SH-SY5Y (cell line): Measurements from ENCODE around the gene PACS2.

Experiments
- GATA2 ChIP-seq: IDR thresholded peaks from 2 replicates; pipeline ENCODE4 v1.6.1; 2011; ENCODE audit warnings: mild to moderate bottlenecking, low read depth, low read length
- GATA3 ChIP-seq: IDR thresholded peaks from 2 replicates; pipeline ENCODE4 v1.6.1; 2011; ENCODE audit warnings: low read depth, mild to moderate bottlenecking, low read length, moderate library complexity

PACS2 gene

DNA sequence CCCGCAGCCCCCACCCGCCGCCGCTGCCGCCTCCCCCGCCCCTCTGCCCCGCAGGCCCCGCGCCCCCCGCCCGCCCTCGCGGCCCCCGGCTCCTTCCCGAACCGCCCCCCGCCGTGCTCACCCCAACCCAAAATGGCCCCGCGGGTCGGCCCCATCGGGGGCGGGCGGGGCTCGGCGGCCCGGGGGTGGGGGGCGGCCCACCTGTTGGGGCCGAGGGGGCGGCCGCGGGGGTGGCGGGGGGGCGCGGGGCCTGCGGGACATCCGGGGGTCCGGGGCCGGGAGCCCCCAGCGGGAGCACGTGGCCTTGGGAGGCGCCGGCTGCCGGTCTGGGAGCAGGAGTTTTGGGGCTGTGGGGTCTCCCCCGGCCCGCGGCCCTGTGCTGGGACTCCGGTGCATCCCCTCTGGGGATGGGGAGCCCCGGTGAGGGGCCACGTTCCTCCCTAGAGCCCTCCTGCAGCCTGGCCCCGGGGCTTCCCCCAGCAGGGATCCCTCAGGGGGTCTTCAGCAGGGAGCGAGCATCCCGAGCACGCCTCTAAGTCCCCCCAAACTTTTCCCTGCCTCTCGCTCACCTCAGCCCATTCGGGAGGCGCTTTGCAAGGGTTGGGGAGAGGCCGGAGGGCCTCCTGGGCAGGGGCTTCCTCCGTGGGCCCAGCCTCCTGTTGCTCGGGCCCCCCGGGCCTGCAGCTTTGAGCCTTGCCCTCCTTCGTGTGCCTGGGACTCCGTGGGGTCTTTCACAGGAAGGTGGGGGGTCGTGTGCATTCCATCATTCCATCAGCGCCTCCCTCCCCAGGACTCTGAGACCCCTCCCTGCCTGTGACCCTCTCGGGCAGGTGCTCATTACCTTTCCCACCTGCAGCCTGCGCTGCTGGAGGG, 105.8 kb downstream of the PACS2 start:
- TF ChIP-seq GATA3, result no peak
- TF ChIP-seq GATA2, result no peak

DNA sequence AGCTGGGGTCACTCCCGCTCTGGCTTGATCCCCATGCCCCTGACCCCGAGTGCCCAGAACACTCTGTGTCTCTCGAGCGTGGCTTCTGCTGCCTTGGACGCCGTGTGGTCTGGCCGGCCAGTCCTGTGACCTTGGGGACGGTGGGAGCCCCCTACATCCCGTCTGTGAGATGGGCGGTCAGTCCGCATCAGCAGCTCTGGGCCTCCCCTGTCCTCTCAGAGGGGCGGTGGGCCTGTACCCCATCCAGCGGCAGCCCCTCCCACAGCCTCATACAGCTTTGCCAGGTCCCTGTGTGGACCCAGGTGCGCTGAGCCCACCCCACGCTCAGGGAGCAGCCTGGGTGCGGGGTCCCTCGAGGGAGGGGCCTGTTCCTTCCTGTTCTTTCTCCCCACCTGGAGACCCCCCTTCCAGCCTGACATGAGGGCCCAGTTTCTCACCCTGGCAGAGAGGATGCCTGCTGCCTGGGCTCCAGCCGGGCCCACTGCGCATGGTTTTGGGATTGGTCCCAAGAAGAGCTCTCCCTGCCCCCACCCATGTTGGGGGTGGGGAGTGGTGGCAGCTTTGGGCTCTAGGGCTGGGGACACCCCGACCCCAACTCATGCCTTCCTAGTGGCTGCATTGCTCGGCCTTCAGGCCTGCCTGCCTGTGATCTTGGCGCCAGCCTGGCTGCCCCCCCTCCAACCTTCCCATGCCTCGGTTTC, 106.6 kb downstream of the PACS2 start:
- TF ChIP-seq GATA2 (no peak), GATA3 (no peak)

DNA sequence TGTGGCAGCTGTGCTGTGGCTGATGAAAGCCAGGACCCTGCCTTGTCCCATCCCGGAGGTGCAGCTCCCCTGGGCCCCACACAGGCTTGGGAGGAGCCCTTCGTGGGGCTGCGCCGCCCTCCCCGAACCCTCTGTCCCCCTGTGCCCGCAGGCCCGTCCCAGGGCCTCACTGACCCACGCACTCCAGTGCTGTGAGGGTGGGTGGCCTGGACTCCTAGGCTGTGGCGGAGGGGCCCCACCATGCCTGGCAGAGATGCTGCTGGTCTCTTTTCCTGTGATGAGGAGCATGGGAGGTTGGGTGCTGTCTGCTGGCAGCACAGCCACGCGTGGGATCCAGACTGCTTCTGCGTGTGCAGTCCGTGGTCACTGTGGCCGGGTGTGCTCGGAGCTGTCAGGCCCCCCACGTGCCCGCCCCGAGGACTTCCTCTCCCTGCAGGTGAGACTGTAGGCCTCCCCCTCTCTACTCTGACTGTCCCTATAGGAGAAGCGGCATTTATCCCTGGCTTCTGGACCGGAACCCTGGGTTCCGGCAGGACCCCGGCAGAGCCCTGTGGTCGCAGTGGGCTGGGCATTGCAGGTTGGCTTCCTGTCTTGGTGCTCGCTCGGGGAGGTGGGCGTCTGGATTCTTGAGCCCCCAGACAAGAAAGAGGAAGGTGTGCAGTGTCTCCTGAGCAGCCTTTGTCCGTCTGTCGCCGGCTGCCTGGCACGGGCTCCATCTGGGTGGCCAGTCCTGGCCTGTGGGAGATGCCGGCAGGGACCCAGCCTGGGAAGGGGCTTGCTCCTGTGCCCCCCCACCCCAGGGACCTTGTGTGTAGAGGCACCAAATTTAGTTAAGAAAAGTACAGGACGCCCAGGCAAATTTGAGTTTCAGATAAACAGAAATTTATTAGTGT, 107.4 kb downstream of the PACS2 start:
- no peak for TF ChIP-seq GATA2
- TF ChIP-seq GATA3, result no peak

DNA sequence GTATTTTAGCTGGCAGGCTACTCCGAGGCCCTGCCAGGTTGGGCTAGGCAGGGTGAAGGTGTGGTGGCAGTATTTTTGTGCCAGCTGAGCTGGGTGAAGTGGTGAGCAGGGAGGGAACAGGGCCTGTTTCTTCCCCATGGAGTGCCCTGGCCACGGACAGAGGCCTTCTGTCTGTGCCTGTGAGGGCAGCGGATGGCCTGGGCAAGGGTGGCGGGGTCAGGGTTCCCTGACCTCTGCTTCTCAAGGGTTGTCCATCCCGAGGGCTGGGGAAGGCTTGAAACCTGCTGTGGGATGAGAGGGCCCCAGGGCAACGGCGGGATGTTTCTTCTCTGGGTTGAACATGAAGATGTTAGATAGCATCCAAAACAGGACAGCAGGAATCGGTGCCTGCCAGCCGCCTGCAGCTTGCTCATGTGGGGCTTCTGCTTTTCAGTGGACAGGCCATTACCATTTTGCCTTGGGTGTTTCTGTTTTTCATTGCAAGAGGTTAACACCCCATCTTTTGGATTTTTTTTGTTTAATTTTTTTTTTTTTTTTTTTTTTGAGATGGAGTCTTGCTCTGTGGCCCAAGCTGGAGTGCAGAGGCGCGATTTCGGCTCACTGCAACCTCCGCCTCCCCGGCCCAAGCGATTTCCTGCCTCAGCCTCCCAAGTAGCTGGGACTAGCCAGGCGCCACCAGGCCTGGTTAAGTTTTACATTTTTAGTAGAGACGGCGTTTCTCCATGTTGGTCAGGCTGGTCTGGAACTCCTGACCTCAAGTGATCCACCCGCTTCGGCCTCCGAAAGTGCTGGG, 108.3 kb downstream of the PACS2 start:
- TF ChIP-seq GATA3 (no peak), GATA2 (peak; percentile 83)

DNA sequence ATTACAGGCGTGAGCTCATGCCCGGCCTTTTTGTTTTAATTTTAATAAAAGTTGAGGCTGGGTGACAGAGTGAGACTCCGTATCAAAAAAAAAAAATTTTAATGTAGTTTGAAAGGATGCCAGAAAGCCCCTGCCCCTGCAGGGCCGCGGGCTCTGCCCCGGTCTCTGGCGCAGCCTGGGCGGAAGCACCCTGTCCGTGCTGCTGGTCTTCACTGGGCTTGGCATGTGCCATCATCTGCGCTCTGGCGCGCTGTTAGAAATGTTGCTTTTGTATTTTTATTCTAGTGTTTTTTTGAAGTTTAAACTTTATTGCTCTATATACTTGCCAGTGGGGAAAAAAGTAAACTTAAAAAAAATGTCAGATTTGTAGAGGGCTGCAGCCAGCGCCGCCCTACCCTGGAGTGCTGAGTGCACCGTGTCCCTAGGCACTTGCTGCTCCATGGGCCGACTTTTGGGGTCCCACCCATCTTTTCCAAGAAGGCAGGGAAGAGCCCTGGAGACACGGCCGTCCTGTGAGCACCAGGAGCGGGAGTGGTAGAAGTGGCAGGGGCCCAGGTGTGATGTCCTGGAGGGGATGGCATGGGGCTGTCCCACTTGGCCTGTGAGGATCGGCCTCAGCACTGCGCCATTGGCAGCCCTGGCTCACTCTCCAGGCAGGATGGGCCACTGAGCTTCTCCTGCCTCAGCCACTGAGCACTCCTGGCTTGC, 109.1 kb downstream of the PACS2 start:
- TF ChIP-seq GATA3, result no peak
- no peak for TF ChIP-seq GATA2

DNA sequence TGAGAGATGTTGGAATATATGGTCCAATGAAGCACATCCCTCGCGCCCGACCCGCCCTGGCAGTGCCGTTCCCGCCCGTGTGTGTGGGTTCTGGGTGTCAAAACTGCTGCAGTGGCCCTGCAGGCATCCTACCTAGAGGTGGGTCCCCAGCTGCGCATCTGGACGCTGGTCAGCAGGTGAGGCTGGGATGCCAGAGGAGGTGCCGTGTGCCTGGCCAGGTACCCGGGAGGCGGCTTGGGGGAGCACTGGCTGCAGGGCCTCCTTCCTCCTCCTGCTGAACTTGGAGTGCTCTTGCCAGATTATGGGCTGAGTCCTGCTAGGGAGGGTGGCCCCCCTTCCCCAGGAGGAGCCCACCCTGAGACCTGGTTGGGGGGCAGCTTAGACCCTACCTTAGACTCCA, 110.3 kb downstream of the PACS2 start:
- no peak for TF ChIP-seq GATA2
- TF ChIP-seq GATA3, result no peak

DNA sequence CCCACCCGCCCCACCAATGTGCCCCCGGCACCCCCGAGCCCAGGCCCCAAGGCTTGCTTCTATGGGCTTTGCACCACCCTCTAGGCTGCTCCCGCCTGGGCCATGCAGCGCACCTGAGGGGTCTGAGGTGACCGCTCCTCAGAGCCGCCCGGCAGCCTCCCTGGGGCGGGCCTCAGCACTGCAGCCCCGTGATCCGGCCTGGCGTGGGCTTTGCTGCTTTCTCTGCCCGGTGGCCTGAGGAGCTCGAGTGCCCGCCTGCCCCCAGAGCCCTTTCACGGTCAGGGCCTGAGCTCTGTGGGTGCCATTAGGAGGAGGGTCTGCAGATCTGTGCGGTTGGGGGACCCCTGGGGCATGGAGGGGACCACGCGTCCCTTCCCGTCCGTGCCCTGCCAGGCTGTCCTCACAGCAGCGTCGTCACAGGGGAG, 111.3 kb downstream of the PACS2 start:
- no peak for TF ChIP-seq GATA3
- TF ChIP-seq GATA2, result no peak

DNA sequence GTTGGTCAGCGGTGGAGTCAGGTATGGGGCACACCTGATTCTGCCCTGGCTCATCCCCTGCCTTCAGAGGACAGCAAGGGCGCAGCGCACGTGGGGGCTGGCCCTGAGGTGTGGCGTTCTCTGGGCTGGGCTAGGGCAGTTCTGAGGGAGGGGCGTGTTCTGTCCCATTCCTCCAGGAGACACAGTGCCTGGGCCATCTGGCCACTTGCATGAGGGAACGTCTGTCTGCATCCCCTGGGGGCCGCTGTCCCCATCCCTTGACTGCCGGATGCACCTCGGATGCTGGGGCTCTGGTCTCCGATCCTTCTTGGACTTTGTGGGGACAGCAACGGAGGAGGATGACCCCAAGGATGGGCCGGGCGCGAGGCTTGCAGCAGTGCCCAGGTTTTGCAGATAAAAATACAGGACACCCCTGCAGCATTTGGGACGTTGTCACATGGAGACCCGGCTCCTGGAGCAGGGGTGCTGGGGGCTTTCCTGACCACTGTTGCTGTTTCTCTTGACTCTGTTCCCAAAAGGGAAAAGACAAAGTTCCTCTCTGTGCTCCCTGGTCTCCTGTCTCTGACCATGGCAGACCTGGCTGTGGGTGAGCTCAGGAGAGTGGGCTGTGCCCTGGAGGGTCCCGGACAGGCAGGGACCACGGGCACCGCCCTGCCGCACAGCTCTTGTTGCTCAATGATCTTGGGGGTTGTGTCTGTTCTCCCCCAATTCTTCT, 112.0 kb downstream of the PACS2 start:
- TF ChIP-seq GATA3 (no peak), GATA2 (no peak)

DNA sequence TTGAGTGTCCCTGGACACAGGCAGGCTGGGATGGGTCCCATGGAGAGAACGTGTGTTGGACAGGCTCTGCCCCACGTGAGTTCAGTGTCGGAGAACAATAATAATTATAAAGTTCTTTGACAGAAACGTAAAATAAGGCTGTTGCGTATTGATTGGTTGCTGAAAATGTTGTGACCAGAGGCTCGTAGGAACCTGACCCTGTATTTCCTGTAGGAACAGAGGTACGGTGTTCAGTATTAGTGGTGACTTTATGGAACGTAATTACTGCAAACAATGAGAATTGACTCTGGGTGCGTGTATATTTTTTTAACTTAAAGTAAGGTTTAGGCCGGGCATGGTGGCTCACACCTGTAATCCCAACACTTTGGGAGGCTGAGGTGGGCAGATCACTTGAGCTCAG, 112.9 kb downstream of the PACS2 start:
- no peak for TF ChIP-seq GATA3
- no peak for TF ChIP-seq GATA2

DNA sequence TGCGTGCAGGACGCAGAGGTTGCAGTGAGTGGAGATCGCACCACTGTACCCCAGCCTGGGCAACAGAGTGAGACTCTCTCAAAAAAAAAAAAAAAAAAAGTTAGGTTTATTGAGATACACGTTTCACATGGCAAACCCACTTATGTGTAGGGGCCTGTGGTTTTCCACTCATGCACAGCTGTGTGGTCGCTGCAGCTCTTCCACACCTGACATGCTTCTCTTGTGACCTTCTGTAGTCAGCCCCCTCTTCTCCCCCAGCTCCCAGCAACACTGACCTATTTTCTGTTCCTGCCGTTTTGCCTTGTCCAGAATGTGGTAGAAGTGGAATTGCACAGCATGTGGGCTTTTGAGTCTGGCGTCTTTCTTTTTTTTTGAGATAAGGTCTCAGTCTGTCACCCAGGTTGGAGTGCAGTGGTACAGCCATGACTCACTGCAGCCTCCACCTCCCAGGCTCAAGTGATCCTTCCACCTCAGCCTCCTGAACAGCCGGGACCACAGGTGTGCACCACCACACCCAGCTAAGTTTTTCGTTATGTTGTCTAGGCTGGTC, 113.5 kb downstream of the PACS2 start:
- no peak for TF ChIP-seq GATA3
- TF ChIP-seq GATA2, result no peak

DNA sequence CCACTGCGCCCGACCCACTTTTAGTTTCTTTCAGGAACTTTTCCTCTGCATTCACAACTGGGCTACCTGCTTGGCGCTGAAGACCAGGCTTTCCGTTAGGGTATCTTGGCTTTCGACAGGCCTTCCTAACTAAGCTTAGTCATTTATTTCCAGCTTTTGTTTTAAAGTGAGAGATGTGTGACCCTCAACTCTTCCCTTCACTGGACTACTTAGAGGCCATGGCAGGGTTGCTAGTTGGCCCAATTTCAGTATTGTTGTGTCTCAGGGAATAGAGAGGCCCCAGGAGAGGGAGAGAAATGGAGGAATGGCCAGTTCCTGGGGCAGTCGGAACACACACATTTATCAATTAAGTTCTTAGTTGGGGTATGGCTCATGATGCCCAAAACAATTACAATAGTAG, 115.5 kb downstream of the PACS2 start:
- TF ChIP-seq GATA2 (no peak), GATA3 (no peak)

DNA sequence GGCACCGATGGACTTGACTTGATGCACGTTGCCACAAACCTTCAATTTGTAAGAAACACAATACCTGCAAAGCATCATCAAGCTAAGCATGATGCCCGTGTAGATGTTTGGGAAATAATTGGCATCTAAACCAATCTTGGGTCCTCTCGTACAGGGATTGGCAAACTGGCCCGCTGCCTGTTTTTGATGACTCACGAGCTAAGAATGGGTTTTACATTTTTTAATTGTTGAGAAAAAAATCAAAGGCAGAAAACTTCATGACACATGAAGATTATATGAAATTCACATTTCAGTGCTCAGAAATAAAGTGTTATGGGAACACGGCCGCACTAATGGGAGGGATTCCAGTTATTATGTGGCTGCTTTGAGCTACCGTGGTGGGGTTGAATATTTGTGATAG, 116.0 kb downstream of the PACS2 start:
- TF ChIP-seq GATA2 (no peak), GATA3 (no peak)
